HG02981 (cell line): ENCODE results near the gene SMIM22.

ENCODE experiments used
- ATAC-seq: cut with Tn5 transposase; IDR thresholded peaks from one replicate; pipeline ENCODE4 v1.9.1; 2021; ENCODE audit warnings: mild to moderate bottlenecking, moderate library complexity; ENCODE audit not compliant: unreplicated experiment

The SMIM22 gene

GRCh38 chr16:4814542-4815173, 19.5 kb downstream of the SMIM22 start:
- ATAC-seq, result no peak

GRCh38 chr16:4820652-4821051, 25.5 kb downstream of the SMIM22 start:
- no peak for ATAC-seq

GRCh38 chr16:4825196-4825595, 30.0 kb downstream of the SMIM22 start:
- no peak for ATAC-seq

- no peak for ATAC-seq
Observed at GRCh38 chr16:4826526-4826925, 31.4 kb downstream of the SMIM22 start.

- ATAC-seq, result no peak
Observed at GRCh38 chr16:4826980-4827379, 31.8 kb downstream of the SMIM22 start.

GRCh38 chr16:4828567-4829321, 33.6 kb downstream of the SMIM22 start:
- ATAC-seq, result no peak

- no peak for ATAC-seq
Observed at GRCh38 chr16:4830408-4830807, 35.2 kb downstream of the SMIM22 start.

- no peak for ATAC-seq
Observed at GRCh38 chr16:4831616-4832015, 36.4 kb downstream of the SMIM22 start.

- no peak for ATAC-seq
Observed at GRCh38 chr16:4832698-4833343, 37.7 kb downstream of the SMIM22 start.

GRCh38 chr16:4833584-4833983, 38.4 kb downstream of the SMIM22 start:
- ATAC-seq, result no peak

GRCh38 chr16:4836727-4837126, 41.6 kb downstream of the SMIM22 start:
- no peak for ATAC-seq

- ATAC-seq, result no peak
Observed at GRCh38 chr16:4837733-4838501, 42.7 kb downstream of the SMIM22 start.

GRCh38 chr16:4839942-4840341, 44.8 kb downstream of the SMIM22 start:
- no peak for ATAC-seq

GRCh38 chr16:4840984-4841383, 45.8 kb downstream of the SMIM22 start:
- no peak for ATAC-seq
